HG03457 (cell line): ENCODE data around the gene ABL2.
"Not testable (repeated sequence)": the region's sequence is repeated elsewhere in the genome, so short reads cannot be mapped to it uniquely, and the experiment has no call there.

Experiments used
- ATAC-seq: cut with Tn5 transposase; IDR thresholded peaks from one replicate; pipeline ENCODE4 v1.9.1; 2021; ENCODE audit warnings: moderate number of reproducible peaks; ENCODE audit not compliant: unreplicated experiment

ABL2 gene

GRCh38 chr1:179217943-179218507, 11.5 kb downstream of the ABL2 start:
- no peak for ATAC-seq

DNA sequence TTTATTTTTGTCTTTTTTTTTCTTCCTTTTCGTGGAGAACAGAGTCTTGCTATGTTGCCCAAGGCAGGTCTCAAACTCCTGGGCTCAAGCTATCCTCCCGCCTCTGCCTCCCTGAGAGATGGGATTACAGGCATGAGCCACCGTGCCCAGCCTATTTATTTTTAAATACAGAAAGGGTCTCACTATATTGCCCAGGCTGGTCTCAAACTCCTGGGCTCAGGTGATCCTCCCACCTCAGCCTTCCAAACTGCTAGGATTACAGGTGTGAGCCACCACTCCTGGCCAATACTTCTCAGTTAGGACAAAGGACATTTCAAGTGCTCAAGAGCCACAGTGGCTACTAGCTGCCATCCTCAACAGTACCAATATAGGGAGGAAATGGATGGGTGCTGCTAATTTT, 16.2 kb downstream of the ABL2 start:
- not testable (repeated sequence) for ATAC-seq

- no peak for ATAC-seq
Measured at GRCh38 chr1:179208681-179209477, 20.6 kb downstream of the ABL2 start.

DNA sequence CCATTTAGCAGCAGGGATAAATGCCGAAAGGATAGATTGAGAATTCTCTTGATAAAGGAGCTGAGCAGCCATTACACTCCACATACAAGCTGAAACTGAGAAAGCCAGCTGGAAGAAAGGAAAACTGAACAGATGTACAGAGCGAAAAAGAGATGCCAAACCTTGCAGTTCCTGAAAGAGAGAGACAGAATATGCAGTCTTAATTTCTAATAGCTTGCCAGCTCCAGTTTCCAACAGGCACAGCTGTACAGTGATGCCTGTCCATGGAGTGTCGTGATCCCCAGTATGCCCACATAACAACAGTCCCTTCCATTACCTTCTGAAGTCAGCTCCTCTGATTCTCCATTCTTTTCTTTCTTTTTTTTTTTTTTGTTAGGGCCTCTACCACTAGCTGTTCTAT, 22.7 kb downstream of the ABL2 start:
- ATAC-seq, result no peak

- ATAC-seq, result no peak
Measured at GRCh38 chr1:179205284-179205683, 24.2 kb downstream of the ABL2 start.

DNA sequence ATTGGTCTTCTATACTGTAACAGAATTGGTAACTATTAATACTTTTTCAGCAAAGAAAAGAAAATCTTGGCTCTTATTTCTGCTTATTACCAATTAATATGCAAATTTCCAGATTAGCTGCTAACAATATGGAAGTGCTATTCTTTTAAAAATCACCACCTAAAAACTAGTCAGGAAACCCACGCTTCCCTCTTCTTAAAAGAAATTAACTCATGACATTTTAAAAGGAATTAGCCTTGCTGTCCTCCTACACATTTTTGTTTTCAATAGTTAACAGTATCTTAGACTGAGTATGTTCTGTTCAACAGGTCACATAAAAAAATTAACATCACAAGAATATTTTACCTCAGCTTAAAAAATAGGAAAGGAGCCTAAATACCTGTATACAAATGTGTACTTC, 27.3 kb downstream of the ABL2 start:
- no peak for ATAC-seq

DNA sequence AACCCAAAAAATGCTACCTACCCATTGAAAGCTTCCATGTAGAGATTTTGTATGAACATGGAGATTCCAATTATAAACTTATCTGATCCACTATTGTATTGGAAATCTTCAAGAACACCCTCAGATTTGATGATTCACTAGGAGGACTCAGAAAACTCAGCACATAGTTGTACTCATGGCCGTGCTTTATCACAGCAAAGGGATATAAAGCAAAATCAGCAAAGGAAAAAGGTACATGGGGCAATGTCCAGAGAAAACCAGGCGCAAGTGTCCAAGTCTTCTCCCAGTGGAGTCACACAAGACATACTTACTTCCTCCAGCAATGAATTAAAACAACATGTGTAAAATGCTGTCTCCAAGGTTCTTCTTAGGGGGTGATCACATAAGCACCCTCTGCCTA, 28.9 kb downstream of the ABL2 start:
- no peak for ATAC-seq

GRCh38 chr1:179197690-179198297, 31.7 kb downstream of the ABL2 start:
- no peak for ATAC-seq

- not testable (repeated sequence) for ATAC-seq
Measured at GRCh38 chr1:179195857-179196256, 33.6 kb downstream of the ABL2 start.

- ATAC-seq, result no peak
Measured at GRCh38 chr1:179195376-179195775, 34.1 kb downstream of the ABL2 start.

DNA sequence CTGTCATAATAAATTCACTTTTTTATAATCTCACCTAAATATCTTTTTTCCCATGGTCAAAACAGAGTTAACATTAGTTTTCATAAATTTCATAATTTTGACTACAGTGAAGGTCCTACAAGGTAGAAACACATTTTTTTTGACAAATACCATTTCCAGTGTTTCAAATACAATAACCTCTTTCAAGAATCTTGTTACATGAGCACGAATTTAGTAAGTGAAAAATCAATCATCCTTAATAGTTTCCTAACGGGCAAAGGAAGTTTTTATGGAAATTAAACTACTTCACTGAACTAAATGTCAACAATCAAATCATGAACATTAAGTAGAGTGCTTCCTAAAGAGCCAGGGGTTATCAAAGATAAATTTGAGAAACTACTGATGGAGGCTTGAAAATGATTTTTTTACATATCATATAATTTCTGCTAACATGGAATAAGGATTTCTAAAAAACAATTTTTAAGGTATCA, 35.4 kb downstream of the ABL2 start:
- no peak for ATAC-seq

DNA sequence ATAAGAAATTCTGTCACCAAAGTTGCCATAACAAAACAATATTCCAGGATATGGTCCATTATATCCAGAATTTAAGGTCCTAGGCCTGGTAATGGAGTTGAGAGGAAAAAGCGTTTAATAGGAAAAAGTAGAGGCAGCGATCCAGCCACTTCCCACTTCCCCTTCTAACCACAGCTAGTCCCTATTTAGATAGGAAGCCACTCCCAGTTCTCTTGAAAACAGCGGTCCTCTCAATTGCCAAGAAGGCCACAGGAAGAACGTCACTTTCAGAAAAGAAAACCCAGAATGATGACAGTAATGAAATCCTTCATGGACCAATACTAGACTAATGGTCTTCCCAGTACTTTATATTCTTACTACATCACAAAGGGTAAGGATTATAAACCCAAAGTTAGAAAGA, 38.6 kb downstream of the ABL2 start:
- ATAC-seq, result no peak

DNA sequence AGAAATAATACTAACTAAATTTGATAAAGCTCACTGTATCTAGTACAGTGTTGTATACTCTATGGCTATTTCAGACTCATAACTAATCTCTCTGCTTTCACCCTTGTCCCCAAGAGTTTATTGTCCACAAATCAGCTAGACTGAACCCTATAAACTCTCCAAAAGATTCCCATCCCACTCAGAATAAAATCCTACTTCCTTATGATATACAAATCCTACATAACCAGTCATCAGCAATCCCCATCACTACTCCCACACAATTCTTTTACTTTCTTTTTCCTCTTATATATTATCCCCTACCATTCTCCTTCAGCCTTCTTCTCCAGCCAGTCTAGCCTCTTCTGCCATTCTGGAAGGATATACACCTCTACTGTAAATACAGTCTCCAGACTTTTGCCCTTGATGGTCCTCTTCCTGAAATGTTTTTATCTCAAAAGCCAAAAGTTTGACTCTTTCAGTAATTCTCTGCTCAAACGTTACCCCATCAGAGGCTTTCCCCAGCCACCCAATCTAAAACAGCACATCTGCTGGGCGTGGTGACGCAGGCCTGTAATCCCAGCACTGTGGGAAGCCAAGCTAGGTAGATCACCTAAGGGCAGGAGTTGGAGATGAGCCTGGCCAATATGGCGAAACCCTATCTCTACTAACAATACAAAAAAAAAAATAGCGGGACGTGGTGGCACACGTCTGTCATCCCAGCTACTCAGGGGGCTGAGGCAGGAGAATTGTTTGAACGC, 41.6 kb downstream of the ABL2 start:
- ATAC-seq, result no peak

- ATAC-seq, result no peak
Measured at GRCh38 chr1:179187043-179187442, 42.4 kb downstream of the ABL2 start.

DNA sequence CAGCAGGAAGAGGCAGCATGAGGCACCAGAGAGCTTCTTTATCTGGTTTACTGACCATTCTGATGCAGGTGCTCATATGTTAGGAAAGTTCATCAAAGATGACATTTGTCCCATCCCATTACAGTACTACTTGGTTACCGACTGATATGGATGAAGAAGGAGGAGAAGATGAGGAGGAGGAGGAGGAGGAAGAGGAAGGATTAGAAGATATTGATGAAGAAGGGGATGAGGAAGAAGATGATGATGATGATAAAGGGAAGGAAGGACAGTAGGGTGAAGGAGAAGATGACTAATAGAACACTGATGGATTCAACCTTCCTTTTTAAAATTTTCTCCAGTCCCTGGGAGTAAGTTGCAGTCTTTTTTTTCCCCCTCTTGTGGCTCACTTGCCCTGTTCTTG, 45.1 kb downstream of the ABL2 start:
- ATAC-seq, result no peak

DNA sequence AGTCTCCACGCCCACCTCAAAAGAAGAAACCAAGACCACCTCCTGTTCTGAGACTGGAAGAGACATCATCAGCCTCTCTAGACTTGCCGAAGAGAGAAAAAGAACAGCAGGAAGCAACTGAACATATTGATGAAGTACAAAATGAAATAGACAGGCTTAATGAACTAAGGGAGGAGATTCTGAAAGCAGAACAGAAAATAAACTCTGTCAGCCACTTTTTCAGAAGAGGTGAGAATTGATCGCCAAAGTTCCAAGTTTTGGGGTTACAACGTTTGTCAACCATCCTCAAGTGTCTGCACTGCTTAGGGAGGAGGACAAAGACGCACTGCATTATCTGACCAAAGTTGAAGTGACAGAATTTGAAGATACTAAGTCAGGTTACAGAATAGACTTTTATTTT, 45.6 kb downstream of the ABL2 start:
- ATAC-seq, result no peak

DNA sequence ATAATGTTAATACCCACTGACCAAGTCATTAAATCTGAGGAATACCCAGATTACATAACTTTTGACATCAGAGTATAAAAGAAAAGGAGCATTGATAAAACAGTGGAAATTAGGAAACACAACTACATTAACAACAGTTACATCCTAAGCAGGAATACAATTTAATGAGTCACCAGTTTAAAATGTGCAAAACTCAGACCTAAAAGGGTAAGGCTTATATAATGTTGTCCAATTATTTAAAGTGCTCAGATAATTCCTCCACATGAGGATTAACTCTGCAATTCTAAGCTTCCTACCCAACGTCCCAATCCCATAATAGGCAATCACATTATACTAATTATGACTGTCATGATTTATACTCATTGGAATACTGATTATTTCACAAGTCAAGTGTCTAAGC, 50.5 kb downstream of the ABL2 start:
- ATAC-seq, result no peak

- no peak for ATAC-seq
Measured at GRCh38 chr1:179178183-179178582, 51.3 kb downstream of the ABL2 start.

- no peak for ATAC-seq
Measured at GRCh38 chr1:179177615-179178014, 51.9 kb downstream of the ABL2 start.

GRCh38 chr1:179177182-179177581, 52.3 kb downstream of the ABL2 start:
- no peak for ATAC-seq

- ATAC-seq, result no peak
Measured at GRCh38 chr1:179175011-179175841, 54.3 kb downstream of the ABL2 start.
